Adrenal gland (tissue), 12 donors: Measurements from ENCODE around the gene AMFR. TPM values are rescaled to one million over a fixed set of nuclear protein-coding genes. Genes with fewer than 3 reads are reported as not detected.
"Not testable (repeated sequence)": the region's sequence is repeated elsewhere in the genome, so short reads cannot be mapped to it uniquely, and the experiment has no call there.

Experiments used
- DNase-seq, 7 donors: peaks; one replicate each; pipeline ENCODE4 v3.0.0-alpha.2; 2019 to 2020
- H3K27ac ChIP-seq, 5 donors: fragments of 200-600 bp; sonication (generic) in 4 of 5; 1 replicate in 3 of 5; 2 replicates in 2 of 5; pipeline versions ENCODE4 v1.5.1 to v1.8.0; 2016 to 2020; ENCODE audit warnings: mild to moderate bottlenecking in 1 of 5
- H3K27me3 ChIP-seq: fragments of 200-600 bp; 2 replicates; pipeline ENCODE4 v1.8.0; 2021
- H3K36me3 ChIP-seq, 2 donors: fragments of 200-600 bp; replicated peaks in 1 of 2; 1 replicate in 1 of 2; 2 replicates in 1 of 2; pipeline versions ENCODE4 v1.5.1 to v1.8.0; 2018 to 2022
- H3K4me1 ChIP-seq, 2 donors: fragments of 200-600 bp; replicated peaks in 1 of 2; 1 replicate in 1 of 2; 2 replicates in 1 of 2; pipeline versions ENCODE4 v1.5.1 to v1.8.0; 2018 to 2021
- H3K4me3 ChIP-seq, 4 donors: fragments of 200-600 bp; sonication (generic) in 3 of 4; one replicate each; pipeline ENCODE4 v1.5.1; 2016 to 2018
- H3K9me3 ChIP-seq, 3 donors: fragments of 200-600 bp; sonication (generic) in 1 of 3; replicated peaks in 1 of 3; 1 replicate in 2 of 3; 2 replicates in 1 of 3; pipeline versions ENCODE4 v1.5.1 to v1.8.0; 2016 to 2021
- POLR2A ChIP-seq, 2 donors: fragments of 450-650 bp; IDR thresholded peaks; one replicate each; pipeline ENCODE4 v1.6.1; 2017; ENCODE audit warnings: antibody characterized with exemption in 2 of 2, mild to moderate bottlenecking in 2 of 2, moderate library complexity in 1 of 2
- WGBS, 4 donors: extraction: QIAGEN DNeasy Blood & Tissue Kit in 2 of 4; methylation state at CpG; one replicate each; pipeline versions ENCODE4 v1.1.5 to v1.1.7; 2013 to 2017; 5-methylcytosine and 5-hydroxymethylcytosine counted together
- intact Hi-C, 2 donors: fragments of 100-400 bp; cut with DNase I; formaldehyde crosslinking; loops; one replicate each; pipeline versions ENCODE4 v1.14.1 to v1.15.0; 2022 to 2023
- polyA plus RNA-seq, 3 donors: library from polyadenylated mRNA; stranded (reverse); fragments of 200-250 nt in 2 of 3; fragments of 350-450 nt in 1 of 3; fragmentation: Illumina TruSeq in 1 of 3; extraction: RNeasy Lipid Tissue Mini Kit (QIAGEN cat#74804) in 1 of 3; gene quantifications; one replicate each; pipeline ENCODE4 v1.2.3, GENCODE V29; 2013 to 2014
- total RNA-seq, 9 donors: library from RNA; depleted of rRNA in 4 of 9; stranded (reverse); fragments of >200 nt in 4 of 9; fragments of 120-200 nt in 1 of 9; fragmentation: NEBNext Ultra II Directional in 1 of 9; extraction: Animal tissue kit (Norgen Biotek cat#: 25700) in 1 of 9; gene quantifications; one replicate each; pipeline versions ENCODE4 v1.1.0 to v1.2.4, GENCODE V29; 2013 to 2023
- TF ChIP-seq, protein P1 (sequence below), 6 experiments: fragments of 450-650 bp in 4 of 6; fragments of 200-600 bp in 2 of 6; sonication (generic) in 1 of 6; IDR thresholded peaks; 1 replicate in 5 of 6; 2 replicates in 1 of 6; pipeline versions ENCODE4 v1.5.1 to v1.8.0; 2016 to 2021; ENCODE audit warnings: antibody characterized with exemption in 6 of 6, mild to moderate bottlenecking in 2 of 6, moderate library complexity in 1 of 6
- donor health status: healthy with polysubstance abuse.
- donor health status: Bipolar disorder and iron deficiency.
- donor health status: DM: yes; HTN: yes; CAD: no.
- donor health status: DM: no; HTN: no; CAD: no.
- donor health status: DM: no; HTN: no; CAD: no.
- donor health status: DM: yes; HTN: yes; CAD: no.

Gene AMFR
- total and polyA plus RNA-seq, 12 donors = 40.3 to 346 (median 206) TPM

DNA sequence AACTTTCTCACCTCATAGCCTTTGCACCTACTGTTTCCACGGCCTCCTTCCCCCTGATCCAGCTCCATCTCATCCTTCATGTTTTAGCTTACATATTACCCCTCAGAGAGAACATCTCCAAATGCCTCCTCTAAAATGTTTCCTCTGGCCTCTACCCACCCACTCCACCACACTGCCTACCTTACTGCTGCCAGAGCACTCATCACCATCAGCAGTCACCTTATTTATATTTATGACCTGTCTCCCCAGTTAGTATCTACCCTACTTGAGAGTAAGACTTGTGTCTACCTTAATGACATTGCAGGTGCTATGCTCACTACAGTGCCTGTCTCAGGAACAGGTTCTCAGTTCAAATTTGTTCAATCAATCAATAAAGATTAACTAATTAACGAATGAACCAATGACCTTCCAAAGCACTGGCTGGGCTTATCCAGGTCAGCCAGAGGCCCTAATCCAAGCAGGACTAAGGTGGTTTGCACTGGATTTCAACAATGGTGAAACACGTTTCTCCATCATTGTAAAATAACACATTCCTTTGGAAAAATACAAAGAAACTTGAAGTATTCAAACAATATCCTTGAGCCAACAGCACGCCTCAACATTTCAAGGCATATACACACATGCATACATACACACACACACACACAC, 41.1 kb downstream of the AMFR start:
- 90 to 93% (median 92%) methylated on average over 4 of the region's 4 CpGs for WGBS, 4 donors
- H3K36me3 ChIP-seq = peaks cover 0 to 33% of the 10 kb centered on the region in 2 donors

DNA sequence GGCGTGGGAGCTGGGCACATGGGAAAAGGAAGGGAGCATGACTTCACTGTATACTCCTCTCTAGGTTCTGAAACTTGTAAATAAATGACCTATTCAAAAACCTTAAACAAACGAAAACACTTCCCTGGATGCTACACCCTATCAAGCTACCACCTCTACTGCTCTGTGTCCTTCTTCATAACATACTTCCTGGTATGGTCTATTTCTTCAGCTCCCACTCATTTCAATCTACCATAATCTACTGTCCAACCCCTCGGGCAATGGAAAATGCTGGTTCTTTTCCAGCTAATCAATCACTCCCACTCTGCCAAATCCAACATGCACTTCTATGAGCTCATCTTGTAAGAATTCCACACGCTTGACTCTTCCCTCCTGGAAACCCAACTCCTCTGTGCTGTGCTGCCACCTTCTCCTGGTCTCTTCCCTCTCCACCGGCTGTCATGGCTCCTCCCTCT, 42.4 kb downstream of the AMFR start:
- 71 to 84% (median 77%) methylated on average over 5 of the region's 5 CpGs for WGBS, 4 donors
- intact Hi-C loops = no loop called here
- H3K27ac ChIP-seq = no peak overlapping the region
- no peak overlapping the region for H3K4me3 ChIP-seq
- H3K9me3 ChIP-seq = no peaks in the 10 kb centered on the region
- no peak for DNase-seq
- peaks cover 0 to 21% of the 10 kb centered on the region in 2 donors for H3K36me3 ChIP-seq
- H3K27me3 ChIP-seq = no peaks in the 10 kb centered on the region
- H3K4me1 ChIP-seq = no peaks in the 10 kb centered on the region
- TF ChIP-seq, protein P1, sequence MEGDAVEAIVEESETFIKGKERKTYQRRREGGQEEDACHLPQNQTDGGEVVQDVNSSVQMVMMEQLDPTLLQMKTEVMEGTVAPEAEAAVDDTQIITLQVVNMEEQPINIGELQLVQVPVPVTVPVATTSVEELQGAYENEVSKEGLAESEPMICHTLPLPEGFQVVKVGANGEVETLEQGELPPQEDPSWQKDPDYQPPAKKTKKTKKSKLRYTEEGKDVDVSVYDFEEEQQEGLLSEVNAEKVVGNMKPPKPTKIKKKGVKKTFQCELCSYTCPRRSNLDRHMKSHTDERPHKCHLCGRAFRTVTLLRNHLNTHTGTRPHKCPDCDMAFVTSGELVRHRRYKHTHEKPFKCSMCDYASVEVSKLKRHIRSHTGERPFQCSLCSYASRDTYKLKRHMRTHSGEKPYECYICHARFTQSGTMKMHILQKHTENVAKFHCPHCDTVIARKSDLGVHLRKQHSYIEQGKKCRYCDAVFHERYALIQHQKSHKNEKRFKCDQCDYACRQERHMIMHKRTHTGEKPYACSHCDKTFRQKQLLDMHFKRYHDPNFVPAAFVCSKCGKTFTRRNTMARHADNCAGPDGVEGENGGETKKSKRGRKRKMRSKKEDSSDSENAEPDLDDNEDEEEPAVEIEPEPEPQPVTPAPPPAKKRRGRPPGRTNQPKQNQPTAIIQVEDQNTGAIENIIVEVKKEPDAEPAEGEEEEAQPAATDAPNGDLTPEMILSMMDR (IDR thresholded peaks at IDR 0.05) = no peak
- TF ChIP-seq POLR2A (IDR thresholded peaks at IDR 0.05) = no peak

More for the DNA sequence above, 41.1 kb downstream of the AMFR start:
- no peaks in the 10 kb centered on the region for H3K9me3 ChIP-seq
- TF ChIP-seq, protein P1 (IDR thresholded peaks at IDR 0.05) = no peak
- no peak for TF ChIP-seq POLR2A (IDR thresholded peaks at IDR 0.05)
- no peaks in the 10 kb centered on the region for H3K27me3 ChIP-seq
- no peaks in the 10 kb centered on the region for H3K4me1 ChIP-seq
- no peak overlapping the region for H3K27ac ChIP-seq
- intact Hi-C loops = no loop called here
- H3K4me3 ChIP-seq = no peak overlapping the region
- DNase-seq = no peak

DNA sequence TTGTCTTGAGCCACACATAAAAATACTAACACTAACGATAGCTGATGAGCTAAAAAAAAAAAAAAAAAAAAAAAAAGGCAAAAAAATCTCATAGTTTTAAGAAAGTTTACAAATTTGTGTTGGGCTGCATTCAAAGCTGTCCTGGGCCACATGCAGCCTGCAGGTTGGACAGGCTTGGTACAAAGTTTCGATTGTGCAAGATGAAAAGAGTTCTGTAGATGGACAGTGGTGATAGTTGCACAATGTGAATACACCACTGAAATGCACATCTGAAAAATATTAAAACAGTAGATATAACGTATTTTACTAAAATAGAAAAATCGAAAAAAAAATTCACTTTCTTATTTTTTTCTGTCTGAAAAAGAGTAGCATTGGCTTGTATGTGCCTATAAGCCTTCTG, 42.9 kb downstream of the AMFR start:
- Histone ChIP-seq H3K36me3 (peaks cover 0 to 20% of the 10 kb centered on the region in 2 donors), H3K4me1 (no peaks in the 10 kb centered on the region), H3K27ac (no peak overlapping the region), H3K9me3 (no peaks in the 10 kb centered on the region), H3K4me3 (no peak overlapping the region), H3K27me3 (no peaks in the 10 kb centered on the region)
- intact Hi-C loops = no loop called here
- DNase-seq = no peak
- WGBS, 4 donors = 94 to 97% (median 95%) methylated on average over 4 of the region's 4 CpGs
- no peak for TF ChIP-seq POLR2A (IDR thresholded peaks at IDR 0.05)
- TF ChIP-seq, protein P1 (IDR thresholded peaks at IDR 0.05) = no peak

DNA sequence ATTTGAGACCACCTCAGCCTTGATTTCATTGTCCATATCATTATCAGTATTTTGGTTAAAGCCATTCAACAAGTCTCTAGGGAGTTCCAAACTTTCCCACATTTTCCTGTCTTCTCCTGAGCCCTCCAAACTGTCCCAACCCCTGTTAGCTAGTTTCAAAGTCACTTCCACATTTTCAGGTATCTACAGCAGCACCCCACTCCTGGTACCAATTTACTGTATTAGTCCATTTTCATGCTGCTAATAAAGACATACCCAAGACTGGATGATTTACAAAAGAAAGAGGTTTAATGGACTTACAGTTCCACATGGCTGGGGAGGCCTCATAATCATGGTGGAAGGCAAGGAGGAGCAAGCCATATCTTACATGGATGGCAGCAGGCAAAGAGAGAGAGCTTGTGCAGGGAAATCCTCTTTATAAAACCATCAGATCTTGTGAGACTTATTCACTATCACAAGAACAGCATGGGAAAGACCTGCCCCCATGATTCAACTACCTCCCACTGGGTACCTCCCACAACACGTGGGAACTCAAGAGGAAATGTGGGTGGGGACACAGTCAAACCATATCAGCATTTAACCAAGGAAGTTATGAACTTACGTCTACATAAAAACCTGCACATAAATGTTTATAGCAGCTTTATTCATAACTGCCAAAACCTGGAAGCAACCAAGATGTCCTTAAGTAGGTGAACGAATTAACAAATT, 44.4 kb downstream of the AMFR start:
- H3K27me3 ChIP-seq, H3K27ac ChIP-seq, H3K9me3 ChIP-seq, intact Hi-C loops, H3K4me3 ChIP-seq, H3K4me1 ChIP-seq, DNase-seq: not testable (repeated sequence)
- peaks cover 0 to 17% of the 10 kb centered on the region in 2 donors for H3K36me3 ChIP-seq
- WGBS, 4 donors = 94 to 98% (median 94%) methylated on average over 3 of the region's 3 CpGs

DNA sequence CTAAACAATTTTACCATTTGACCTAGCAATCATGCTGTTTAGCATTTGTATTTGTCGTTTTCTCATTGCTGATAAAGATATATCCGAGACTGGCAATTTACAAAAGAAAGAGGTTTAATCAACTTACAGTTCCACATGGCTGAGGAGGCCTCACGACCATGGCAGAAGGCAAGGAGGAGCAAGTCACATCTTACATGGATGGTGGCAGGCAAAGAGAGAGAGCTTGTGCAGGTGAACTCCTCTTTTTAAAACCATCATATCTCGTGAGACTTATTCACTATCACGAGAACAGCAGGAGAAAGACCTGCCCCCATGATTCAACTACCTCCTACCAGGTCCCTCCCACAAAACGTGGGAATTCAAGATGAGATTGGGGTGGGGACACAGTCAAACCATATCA, 46.3 kb downstream of the AMFR start:
- not testable (repeated sequence) for DNase-seq

DNA sequence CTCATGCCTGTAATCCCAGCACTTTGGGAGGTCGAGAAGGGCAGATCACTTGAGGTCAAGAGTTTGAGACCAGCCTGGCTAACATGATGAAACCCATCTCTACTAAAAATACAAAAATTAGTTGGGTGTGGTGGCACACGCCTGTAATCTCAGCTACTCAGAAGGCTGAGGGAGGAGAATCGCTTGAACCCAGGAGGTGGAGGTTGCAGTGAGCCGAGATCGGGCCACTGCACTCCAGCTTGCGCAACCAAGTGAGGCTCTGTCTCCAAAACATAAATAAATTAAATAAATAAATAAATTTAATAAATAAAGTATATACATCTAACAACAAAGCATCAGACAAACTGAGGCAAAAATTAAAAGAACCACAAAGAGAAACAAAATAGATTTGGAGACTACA, 49.6 kb downstream of the AMFR start:
- H3K4me1 ChIP-seq, H3K27me3 ChIP-seq, intact Hi-C loops, H3K27ac ChIP-seq, H3K36me3 ChIP-seq, H3K4me3 ChIP-seq, H3K9me3 ChIP-seq, DNase-seq: not testable (repeated sequence)
- 95 to 98% (median 96%) methylated on average over 6 of the region's 6 CpGs for WGBS, 4 donors

More for the DNA sequence above, 46.3 kb downstream of the AMFR start:
- H3K4me1 ChIP-seq, H3K27ac ChIP-seq, H3K27me3 ChIP-seq, H3K4me3 ChIP-seq, intact Hi-C loops, H3K9me3 ChIP-seq, H3K36me3 ChIP-seq: not testable (repeated sequence)
- 87 to 98% (median 97%) methylated on average over 6 of the region's 6 CpGs for WGBS, 4 donors
